Esophagus (tissue), 2 donors: ENCODE measurements around the gene SDF2L1. TPM values are rescaled to one million over a fixed set of nuclear protein-coding genes. Genes with fewer than 3 reads are reported as not detected.
"Not testable (repeated sequence)": the region's sequence is repeated elsewhere in the genome, so short reads cannot be mapped to it uniquely, and the experiment has no call there.

Source experiments
- H3K27ac ChIP-seq, 2 donors: one replicate each; pipeline ENCODE4 v1.5.1; 2013; ENCODE audit warnings: low read depth in 2 of 2, mild to moderate bottlenecking in 2 of 2, inconsistent platforms in 1 of 2, low read length in 1 of 2, moderate library complexity in 1 of 2
- H3K27me3 ChIP-seq, 2 donors: one replicate each; pipeline ENCODE4 v1.6.1; 2013; ENCODE audit warnings: low read length in 2 of 2, control low read depth in 1 of 2, mild to moderate bottlenecking in 1 of 2; ENCODE audit not compliant: insufficient read depth in 2 of 2, control insufficient read depth in 1 of 2
- H3K36me3 ChIP-seq, 2 donors: one replicate each; pipeline ENCODE4 v1.6.1; 2013; ENCODE audit warnings: low read length in 1 of 2; ENCODE audit not compliant: control insufficient read depth in 2 of 2, insufficient read depth in 2 of 2
- H3K4me1 ChIP-seq, 2 donors: one replicate each; pipeline ENCODE4 v1.6.1; 2013; ENCODE audit warnings: low read length in 1 of 2; ENCODE audit not compliant: control insufficient read depth in 2 of 2, insufficient read depth in 2 of 2
- H3K4me3 ChIP-seq, 2 donors: one replicate each; pipeline ENCODE4 v1.5.1; 2013; ENCODE audit warnings: low read length in 2 of 2, mild to moderate bottlenecking in 2 of 2, low read depth in 1 of 2, moderate library complexity in 1 of 2
- H3K9me3 ChIP-seq, 2 donors: one replicate each; pipeline ENCODE4 v1.6.1; 2013; ENCODE audit warnings: mild to moderate bottlenecking in 2 of 2, low read depth in 1 of 2, low read length in 1 of 2, moderate library complexity in 1 of 2; ENCODE audit not compliant: control insufficient read depth in 2 of 2, insufficient read depth in 1 of 2
- WGBS, 2 donors: extraction: QIAGEN DNeasy Blood & Tissue Kit; methylation state at CpG; one replicate each; pipeline ENCODE4 v1.1.7; 2013; 5-methylcytosine and 5-hydroxymethylcytosine counted together
- polyA plus RNA-seq, 2 donors: library from polyadenylated mRNA; stranded (reverse); fragments of 200-250 nt; gene quantifications; one replicate each; pipeline ENCODE4 v1.2.3, GENCODE V29; 2013
- donor health status: healthy with polysubstance abuse.
- donor health status: Bipolar disorder and iron deficiency.

The SDF2L1 gene
- polyA plus RNA-seq, 2 donors, result 18.7 to 52.7 TPM

- Histone ChIP-seq H3K36me3 (peaks cover 21 to 40% of the 10 kb centered on the region in 2 donors), H3K4me3 (no peak overlapping the region), H3K9me3 (no peaks in the 10 kb centered on the region), H3K27me3 (no peaks in the 10 kb centered on the region), H3K27ac (no peak overlapping the region), H3K4me1 (peaks cover 0 to 8% of the 10 kb centered on the region in 2 donors)
- 94 to 95% methylated on average over 12 of the region's 12 CpGs for WGBS, 2 donors
Measured at GRCh38 chr22:21674638-21675245, 32.6 kb downstream of the SDF2L1 start.

- H3K27me3 ChIP-seq, result no peaks in the 10 kb centered on the region
- H3K36me3 ChIP-seq, result peaks cover 20 to 47% of the 10 kb centered on the region in 2 donors
- WGBS, 2 donors, result 91 to 92% methylated on average over 15 of the region's 15 CpGs
- no peak overlapping the region for H3K27ac ChIP-seq
- H3K4me3 ChIP-seq, result no peak overlapping the region
- peaks cover 0 to 8% of the 10 kb centered on the region in 2 donors for H3K4me1 ChIP-seq
- H3K9me3 ChIP-seq, result no peaks in the 10 kb centered on the region
Measured at GRCh38 chr22:21677606-21678443, 35.7 kb downstream of the SDF2L1 start.

GRCh38 chr22:21678842-21679241 is 36.7 kb downstream of the SDF2L1 start:
- H3K27ac ChIP-seq, H3K9me3 ChIP-seq, H3K4me3 ChIP-seq, H3K27me3 ChIP-seq, H3K4me1 ChIP-seq: not testable (repeated sequence)
- peaks cover 18 to 48% of the 10 kb centered on the region in 2 donors for H3K36me3 ChIP-seq
- 97% methylated on average over 11 to 12 of the region's 12 CpGs for WGBS, 2 donors

GRCh38 chr22:21679383-21679782 is 37.3 kb downstream of the SDF2L1 start:
- no peaks in the 10 kb centered on the region for H3K4me1 ChIP-seq
- H3K9me3 ChIP-seq, result no peaks in the 10 kb centered on the region
- WGBS, 2 donors, result 82 to 97% methylated on average over 4 of the region's 4 CpGs
- H3K36me3 ChIP-seq, result peaks cover 18 to 44% of the 10 kb centered on the region in 2 donors
- H3K27ac ChIP-seq, result no peak overlapping the region
- no peak overlapping the region for H3K4me3 ChIP-seq
- no peaks in the 10 kb centered on the region for H3K27me3 ChIP-seq

GRCh38 chr22:21680830-21681565 is 38.9 kb downstream of the SDF2L1 start:
- 91 to 93% methylated on average over 21 of the region's 21 CpGs for WGBS, 2 donors
- no peaks in the 10 kb centered on the region for H3K4me1 ChIP-seq
- H3K36me3 ChIP-seq, result peaks cover 7 to 44% of the 10 kb centered on the region in 2 donors
- H3K27me3 ChIP-seq, result no peaks in the 10 kb centered on the region
- no peaks in the 10 kb centered on the region for H3K9me3 ChIP-seq
- H3K4me3 ChIP-seq, result no peak overlapping the region
- no peak overlapping the region for H3K27ac ChIP-seq

- no peaks in the 10 kb centered on the region for H3K27me3 ChIP-seq
- no peaks in the 10 kb centered on the region for H3K4me1 ChIP-seq
- 77 to 83% methylated on average over 24 of the region's 24 CpGs for WGBS, 2 donors
- no peak overlapping the region for H3K27ac ChIP-seq
- H3K36me3 ChIP-seq, result peaks cover 7 to 50% of the 10 kb centered on the region in 2 donors
- no peak overlapping the region for H3K4me3 ChIP-seq
- no peaks in the 10 kb centered on the region for H3K9me3 ChIP-seq
Measured at GRCh38 chr22:21681566-21682370, 39.7 kb downstream of the SDF2L1 start.

GRCh38 chr22:21682385-21683175 is 40.5 kb downstream of the SDF2L1 start:
- Histone ChIP-seq H3K27me3 (no peaks in the 10 kb centered on the region), H3K4me1 (no peaks in the 10 kb centered on the region), H3K9me3 (no peaks in the 10 kb centered on the region), H3K4me3 (no peak overlapping the region), H3K36me3 (peaks cover 7 to 56% of the 10 kb centered on the region in 2 donors), H3K27ac (no peak overlapping the region)
- WGBS, 2 donors, result 83 to 90% methylated on average over 20 of the region's 20 CpGs

- WGBS, 2 donors, result 75 to 93% methylated on average over 7 of the region's 7 CpGs
Measured at GRCh38 chr22:21683401-21683811, 41.3 kb downstream of the SDF2L1 start.

More at GRCh38 chr22:21683401-21683811, 41.3 kb downstream of the SDF2L1 start:
- Histone ChIP-seq H3K36me3 (peaks cover 12 to 60% of the 10 kb centered on the region in 2 donors), H3K4me1 (no peaks in the 10 kb centered on the region), H3K4me3 (no peak overlapping the region), H3K27ac (no peak overlapping the region), H3K9me3 (no peaks in the 10 kb centered on the region), H3K27me3 (no peaks in the 10 kb centered on the region)
